Measurements from ENCODE around the gene TNNI2. TPM values are rescaled to one million over a fixed set of nuclear protein-coding genes. Genes with fewer than 3 reads are reported as not detected.

The TNNI2 gene
- total RNA-seq, 2 donors from 2014 or later: not detected

DNA sequence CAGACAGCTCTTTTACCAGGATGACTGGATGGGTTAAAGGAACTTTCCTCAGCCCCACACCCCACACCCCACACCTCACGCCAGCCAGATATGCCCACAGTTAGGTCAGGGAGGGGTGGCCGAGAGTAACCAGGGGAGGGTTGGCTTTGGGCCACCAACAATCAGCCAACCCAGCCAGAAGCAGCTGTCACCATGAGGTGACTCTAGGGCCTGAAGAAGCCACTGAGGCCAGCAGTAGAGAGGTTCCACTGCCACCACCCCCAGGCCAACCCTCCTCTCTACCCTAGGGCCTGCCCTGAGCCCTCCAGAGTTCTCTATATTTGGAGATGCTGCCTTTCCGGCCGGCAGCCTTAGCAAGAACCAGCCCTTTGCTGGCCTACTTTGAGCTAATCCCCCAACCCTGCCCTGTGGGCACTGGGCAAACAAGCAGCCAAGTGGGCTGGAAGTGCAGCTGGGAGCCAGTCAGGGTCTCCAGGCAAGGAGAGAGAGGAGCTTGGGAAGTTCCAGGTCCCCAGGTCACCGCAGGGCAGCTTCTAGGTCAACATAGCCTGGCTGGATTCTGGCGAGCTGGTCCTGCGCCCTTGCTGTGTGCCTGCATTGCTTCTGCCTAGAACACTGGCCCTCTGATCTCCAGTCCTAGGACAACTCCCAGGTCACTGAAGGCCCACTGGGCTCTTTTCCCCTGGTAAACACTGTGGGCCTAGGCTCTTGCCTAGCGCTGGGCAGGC, 16.0 kb upstream of the TNNI2 start:
- Mint-ChIP-seq H3K27ac (no peak overlapping the region), H3K4me3 (no peak overlapping the region), H3K27me3 (ENCODE audit: insufficient read depth) (peaks cover 20% of the 10 kb centered on the region), H3K9me3 (peaks cover 8% of the 10 kb centered on the region), H3K36me3 (ENCODE audit: low read depth) (no peaks in the 10 kb centered on the region), H3K4me1 (no peaks in the 10 kb centered on the region)
- no peaks in the 10 kb centered on the region for H3K4me1 ChIP-seq (ENCODE audit: control insufficient read depth, insufficient read depth, low read length)
- H3K27me3 ChIP-seq (ENCODE audit: control insufficient read depth, insufficient read depth, low read length, poor library complexity, severe bottlenecking): no peaks in the 10 kb centered on the region
- 83 to 100% methylated on average over 1 to 8 of the region's 8 CpGs for WGBS, 2 experiments (ENCODE audit: insufficient coverage in 1 of 2, insufficient read length in 1 of 2)
- no peak overlapping the region for H3K27ac ChIP-seq (ENCODE audit: low read depth, low read length)
- DNase-seq: no peak
- TF ChIP-seq, protein P1, sequence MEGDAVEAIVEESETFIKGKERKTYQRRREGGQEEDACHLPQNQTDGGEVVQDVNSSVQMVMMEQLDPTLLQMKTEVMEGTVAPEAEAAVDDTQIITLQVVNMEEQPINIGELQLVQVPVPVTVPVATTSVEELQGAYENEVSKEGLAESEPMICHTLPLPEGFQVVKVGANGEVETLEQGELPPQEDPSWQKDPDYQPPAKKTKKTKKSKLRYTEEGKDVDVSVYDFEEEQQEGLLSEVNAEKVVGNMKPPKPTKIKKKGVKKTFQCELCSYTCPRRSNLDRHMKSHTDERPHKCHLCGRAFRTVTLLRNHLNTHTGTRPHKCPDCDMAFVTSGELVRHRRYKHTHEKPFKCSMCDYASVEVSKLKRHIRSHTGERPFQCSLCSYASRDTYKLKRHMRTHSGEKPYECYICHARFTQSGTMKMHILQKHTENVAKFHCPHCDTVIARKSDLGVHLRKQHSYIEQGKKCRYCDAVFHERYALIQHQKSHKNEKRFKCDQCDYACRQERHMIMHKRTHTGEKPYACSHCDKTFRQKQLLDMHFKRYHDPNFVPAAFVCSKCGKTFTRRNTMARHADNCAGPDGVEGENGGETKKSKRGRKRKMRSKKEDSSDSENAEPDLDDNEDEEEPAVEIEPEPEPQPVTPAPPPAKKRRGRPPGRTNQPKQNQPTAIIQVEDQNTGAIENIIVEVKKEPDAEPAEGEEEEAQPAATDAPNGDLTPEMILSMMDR (conservative IDR thresholded peaks at IDR 0.05): no peak
- no peaks in the 10 kb centered on the region for H3K36me3 ChIP-seq (ENCODE audit: control insufficient read depth, insufficient read depth, low read length)
- peaks cover 7% of the 10 kb centered on the region for H3K9me3 ChIP-seq (ENCODE audit: control insufficient read depth, low read length)
- no peak overlapping the region for H3K9ac ChIP-seq (ENCODE audit: extremely low read depth, low read length, poor library complexity, severe bottlenecking)
- no peak overlapping the region for H3K4me3 ChIP-seq (ENCODE audit: low read length)

DNA sequence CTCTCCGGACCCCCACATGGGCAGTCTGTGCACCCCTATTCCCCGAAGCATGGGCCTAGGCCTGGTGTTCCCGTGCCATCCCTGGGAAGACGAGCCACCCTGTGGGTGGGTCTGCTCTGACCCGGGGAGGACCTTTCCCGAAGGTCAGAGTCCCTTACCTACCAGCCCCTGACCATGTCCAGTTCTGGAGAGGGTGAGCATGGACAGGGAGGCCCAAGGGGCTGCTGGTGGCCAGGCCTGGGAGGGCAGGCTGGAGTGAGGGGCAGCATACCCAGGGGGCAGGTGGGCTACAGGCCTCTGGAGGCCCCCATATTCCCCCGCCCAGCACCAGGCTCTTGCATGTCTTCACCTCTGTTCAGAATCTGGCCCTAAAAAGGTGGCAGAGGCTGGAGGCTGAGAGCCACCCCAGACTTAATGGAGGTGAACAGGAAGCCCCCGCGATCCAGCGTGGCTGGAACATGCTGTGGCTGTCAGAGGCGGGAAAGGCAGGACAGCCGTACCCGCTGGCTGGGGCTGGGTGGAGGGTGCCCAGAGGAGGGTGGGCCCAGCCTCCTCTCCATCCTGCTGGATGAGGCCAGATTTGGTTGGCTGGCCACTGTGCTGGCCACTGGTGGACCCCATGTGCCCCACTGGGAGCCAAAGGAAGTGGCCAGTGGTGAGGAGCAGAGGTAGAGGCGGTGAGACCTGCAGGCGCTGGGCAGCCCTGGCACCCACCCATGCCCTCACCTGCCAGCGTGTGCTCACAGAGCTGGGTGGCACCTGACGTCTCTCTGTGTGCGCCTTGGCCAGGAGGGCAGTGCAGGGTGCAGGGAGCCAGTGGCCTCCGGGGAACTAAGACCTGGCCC, 15.2 kb upstream of the TNNI2 start:
- Mint-ChIP-seq H3K27ac (no peak overlapping the region), H3K36me3 (ENCODE audit: low read depth) (no peaks in the 10 kb centered on the region)

DNA sequence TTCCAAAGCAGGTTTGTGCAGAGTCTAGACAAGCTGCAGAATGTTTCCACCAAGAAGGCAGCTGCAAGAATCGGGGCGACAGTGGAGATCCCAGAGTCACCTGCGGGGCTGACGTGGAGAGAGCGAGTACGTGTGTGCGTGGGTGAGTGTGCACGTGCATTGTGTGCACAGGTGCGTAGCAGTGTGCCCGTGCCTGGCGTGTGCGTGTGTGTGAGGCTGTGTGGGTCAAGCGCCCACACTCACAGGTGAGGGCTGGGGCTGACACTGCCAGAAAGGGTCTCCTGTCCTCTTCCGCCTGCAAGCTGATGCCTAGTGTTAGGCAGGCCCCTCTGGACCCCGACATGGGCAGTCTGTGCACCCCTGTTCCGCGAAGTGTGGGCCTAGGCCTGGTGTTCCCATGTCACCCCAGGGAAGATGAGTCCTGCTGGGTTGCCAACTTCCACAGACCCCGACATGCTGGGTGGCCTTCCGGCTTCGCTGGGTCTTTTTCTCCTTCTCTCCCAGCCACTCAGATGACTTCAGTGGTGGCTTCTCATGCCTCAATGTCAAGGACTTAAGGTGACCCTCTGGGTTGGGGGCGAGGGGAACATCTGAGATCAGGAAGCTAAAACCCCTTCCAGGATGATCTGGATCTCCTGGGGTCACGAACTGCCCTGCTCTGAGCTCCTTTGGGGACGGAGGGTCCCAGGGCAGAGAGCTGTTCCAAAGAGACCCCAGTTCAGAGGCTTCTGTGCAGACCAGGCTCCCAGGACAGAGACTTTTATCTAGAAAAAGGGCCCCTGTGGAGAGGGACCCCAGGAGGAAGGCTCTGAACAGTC, 14.4 kb upstream of the TNNI2 start:
- H3K36me3 Mint-ChIP-seq (ENCODE audit: low read depth): no peaks in the 10 kb centered on the region
- DNase-seq: no peak
- H3K36me3 ChIP-seq (ENCODE audit: control insufficient read depth, insufficient read depth, low read length): no peaks in the 10 kb centered on the region
- no peak overlapping the region for H3K4me3 ChIP-seq (ENCODE audit: low read length)
- H3K9ac ChIP-seq (ENCODE audit: extremely low read depth, low read length, poor library complexity, severe bottlenecking): no peak overlapping the region
- peaks cover 27% of the 10 kb centered on the region for H3K27me3 Mint-ChIP-seq (ENCODE audit: insufficient read depth)
- H3K4me1 Mint-ChIP-seq: no peaks in the 10 kb centered on the region
- WGBS, 2 experiments (ENCODE audit: insufficient coverage in 1 of 2, insufficient read length in 1 of 2): 91 to 95% methylated on average over 20 to 23 of the region's 23 CpGs
- H3K27me3 ChIP-seq (ENCODE audit: control insufficient read depth, insufficient read depth, low read length, poor library complexity, severe bottlenecking): peaks cover 16% of the 10 kb centered on the region
- no peak overlapping the region for H3K4me3 Mint-ChIP-seq
- H3K27ac Mint-ChIP-seq: no peak overlapping the region
- H3K9me3 Mint-ChIP-seq: peaks cover 2% of the 10 kb centered on the region
- no peaks in the 10 kb centered on the region for H3K4me1 ChIP-seq (ENCODE audit: control insufficient read depth, insufficient read depth, low read length)
- H3K9me3 ChIP-seq (ENCODE audit: control insufficient read depth, low read length): no peaks in the 10 kb centered on the region
- H3K27ac ChIP-seq (ENCODE audit: low read depth, low read length): no peak overlapping the region
- TF ChIP-seq, protein P1 (conservative IDR thresholded peaks at IDR 0.05): no peak

More for the DNA sequence above, 15.2 kb upstream of the TNNI2 start:
- Histone ChIP-seq H3K36me3 (ENCODE audit: control insufficient read depth, insufficient read depth, low read length) (no peaks in the 10 kb centered on the region), H3K27me3 (ENCODE audit: control insufficient read depth, insufficient read depth, low read length, poor library complexity, severe bottlenecking) (peaks cover 7% of the 10 kb centered on the region), H3K9me3 (ENCODE audit: control insufficient read depth, low read length) (peaks cover 6% of the 10 kb centered on the region), H3K9ac (ENCODE audit: extremely low read depth, low read length, poor library complexity, severe bottlenecking) (no peak overlapping the region), H3K4me1 (ENCODE audit: control insufficient read depth, insufficient read depth, low read length) (no peaks in the 10 kb centered on the region), H3K4me3 (ENCODE audit: low read length) (no peak overlapping the region), H3K27ac (ENCODE audit: low read depth, low read length) (no peak overlapping the region)
- H3K9me3 Mint-ChIP-seq: peaks cover 6% of the 10 kb centered on the region
- DNase-seq: no peak
- no peaks in the 10 kb centered on the region for H3K4me1 Mint-ChIP-seq
- H3K4me3 Mint-ChIP-seq: no peak overlapping the region
- TF ChIP-seq, protein P1 (conservative IDR thresholded peaks at IDR 0.05): no peak
- WGBS, 2 experiments (ENCODE audit: insufficient coverage in 1 of 2, insufficient read length in 1 of 2): 90 to 98% methylated on average over 11 to 18 of the region's 19 CpGs
- H3K27me3 Mint-ChIP-seq (ENCODE audit: insufficient read depth): peaks cover 21% of the 10 kb centered on the region

All from endodermal cell (in vitro differentiated cells).